GM15510 (cell line): ENCODE measurements around the gene BHMT.

Experiments used
- POLR2A ChIP-seq: IDR thresholded peaks from 3 replicates; pipeline ENCODE4 v1.6.1; 2011; ENCODE audit warnings: borderline replicate concordance; ENCODE audit not compliant: insufficient read length; ENCODE audit errors: extremely low read depth

The BHMT gene

DNA sequence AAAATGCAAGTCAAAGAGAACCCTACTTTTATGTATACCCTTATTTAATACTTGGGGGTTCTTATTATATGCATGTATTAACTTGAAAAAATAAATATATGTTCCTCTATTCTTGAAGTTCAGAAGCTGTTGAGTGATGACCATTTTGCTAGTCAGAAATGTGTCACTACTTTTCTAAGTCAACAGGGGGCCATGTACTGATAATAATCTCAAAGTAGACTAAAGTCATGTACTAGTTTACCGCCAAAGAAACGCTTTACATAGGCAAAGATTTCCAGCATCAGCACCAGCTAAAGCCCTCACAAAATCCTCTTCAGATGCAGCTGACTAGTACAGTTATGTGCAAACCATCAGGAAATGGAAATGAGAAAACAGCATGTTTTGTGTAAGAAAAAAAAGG lies 5.7 kb upstream of the BHMT start:
- TF ChIP-seq POLR2A = no peak

DNA sequence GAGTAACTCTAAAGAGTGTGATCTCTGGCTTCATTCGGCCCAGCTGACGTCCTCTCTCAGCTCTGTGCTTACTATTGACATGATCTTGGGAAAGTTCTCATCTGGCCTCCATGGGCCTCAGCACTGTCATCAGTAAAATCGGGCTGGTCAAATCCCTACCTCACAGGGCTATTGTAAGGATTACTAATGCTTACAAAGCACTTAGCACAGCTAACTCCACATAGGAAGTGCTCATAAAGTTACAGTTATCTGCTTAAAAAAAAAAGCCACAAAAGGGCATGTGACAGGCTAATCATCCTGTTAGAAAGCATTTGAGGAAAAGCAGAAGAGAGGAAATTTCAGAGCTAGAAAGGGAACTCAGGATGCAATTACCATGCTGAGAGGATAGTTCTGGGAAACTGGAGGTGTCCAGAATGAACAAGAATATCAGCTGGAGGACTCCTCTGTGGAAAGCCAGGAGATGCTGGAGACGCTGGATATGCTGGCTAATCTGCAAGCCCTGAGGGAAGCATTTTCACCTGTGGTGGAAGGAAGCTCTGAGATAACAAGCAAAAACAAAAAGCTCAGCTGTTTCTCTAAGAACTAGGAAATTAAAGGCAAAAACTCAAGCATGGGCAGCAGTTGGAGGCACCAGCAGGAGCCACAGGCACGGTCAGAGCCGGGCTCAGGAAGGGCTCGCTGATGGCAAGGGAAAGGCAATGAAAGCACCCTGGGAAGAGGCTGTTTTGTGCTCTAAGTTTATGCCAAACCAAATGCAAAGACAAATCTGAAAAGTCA lies 4.4 kb upstream of the BHMT start:
- no peak for TF ChIP-seq POLR2A

DNA sequence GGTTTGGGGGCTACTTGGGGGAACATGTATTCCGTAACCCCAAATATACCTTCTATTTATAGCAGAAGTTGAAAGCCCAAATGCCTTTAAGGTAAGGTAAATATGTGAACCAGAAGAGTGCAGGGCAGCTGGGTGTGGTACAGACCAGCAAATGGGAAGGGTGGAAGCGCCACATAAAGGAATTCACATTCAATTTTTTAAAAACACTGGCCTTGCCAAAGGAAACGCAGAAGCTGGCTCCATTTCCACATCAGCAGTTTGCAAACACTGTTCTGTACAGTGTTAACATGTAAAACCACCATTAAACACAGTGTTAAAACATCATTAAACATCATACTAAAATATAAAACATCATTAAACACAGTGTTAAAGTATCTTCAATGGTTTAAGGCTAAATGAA lies 3.5 kb upstream of the BHMT start:
- no peak for TF ChIP-seq POLR2A

DNA sequence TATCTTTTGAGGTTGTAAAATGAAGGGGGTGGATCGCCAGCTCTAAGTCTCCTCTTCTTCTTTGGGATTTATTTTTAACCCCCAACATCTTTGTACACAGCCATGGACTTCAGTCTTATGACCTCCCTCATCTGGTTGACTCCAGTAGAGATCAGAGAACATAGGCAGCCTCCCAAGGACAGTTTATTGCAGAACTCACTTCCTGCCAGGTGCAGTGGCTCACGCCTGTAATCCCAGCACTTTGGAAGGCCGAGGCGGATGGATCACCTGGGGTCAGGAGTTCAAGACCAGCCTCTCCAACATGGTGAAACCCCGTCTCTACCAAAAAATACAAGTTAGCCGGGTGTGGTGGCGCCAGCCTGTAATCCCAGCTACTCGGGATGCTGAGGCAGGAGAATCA lies 2.8 kb upstream of the BHMT start:
- no peak for TF ChIP-seq POLR2A

DNA sequence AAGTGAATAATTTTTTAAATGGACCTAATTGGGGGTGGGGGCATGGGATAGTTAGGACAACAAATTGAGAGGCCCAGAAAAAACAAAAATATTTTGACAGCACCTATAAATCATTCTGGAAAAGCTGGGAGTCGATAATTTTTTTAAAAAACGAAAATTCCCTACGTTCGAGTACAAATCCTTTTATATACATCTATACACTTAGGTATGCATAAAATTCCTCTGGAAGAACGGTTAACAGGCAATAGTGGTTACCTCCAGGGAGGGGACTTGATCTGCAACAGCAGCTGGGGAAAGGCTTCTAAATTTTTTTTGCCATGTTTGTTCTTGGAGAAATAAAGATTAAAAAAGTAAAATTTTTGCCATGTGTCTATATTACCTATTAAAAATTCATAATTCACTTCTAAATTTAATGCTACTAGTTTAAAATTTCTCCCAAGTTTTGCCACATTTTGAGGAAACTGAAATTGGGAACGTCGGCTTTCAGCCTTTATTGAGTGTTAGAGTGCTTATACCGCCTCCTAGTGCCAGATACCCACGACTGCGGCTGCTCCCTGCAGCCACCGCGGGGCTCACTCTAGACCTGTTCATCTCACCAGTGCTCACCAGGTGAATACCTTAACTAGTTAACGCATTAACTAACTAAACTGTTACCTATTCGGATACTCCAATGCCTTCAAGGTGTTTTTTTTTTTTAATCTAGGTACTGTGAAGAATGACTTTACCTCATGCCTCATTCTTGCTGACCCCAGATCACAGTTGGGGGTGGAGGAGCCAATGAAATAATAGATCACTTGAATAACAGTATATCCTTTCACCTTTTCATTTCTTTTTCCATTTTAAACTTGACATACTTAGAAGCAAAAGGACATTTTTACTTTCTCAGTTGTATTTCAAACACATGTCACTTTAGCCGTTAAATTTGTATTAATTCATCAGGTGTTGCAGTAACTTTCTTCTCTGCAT lies 1.8 kb upstream of the BHMT start:
- TF ChIP-seq POLR2A = no peak

DNA sequence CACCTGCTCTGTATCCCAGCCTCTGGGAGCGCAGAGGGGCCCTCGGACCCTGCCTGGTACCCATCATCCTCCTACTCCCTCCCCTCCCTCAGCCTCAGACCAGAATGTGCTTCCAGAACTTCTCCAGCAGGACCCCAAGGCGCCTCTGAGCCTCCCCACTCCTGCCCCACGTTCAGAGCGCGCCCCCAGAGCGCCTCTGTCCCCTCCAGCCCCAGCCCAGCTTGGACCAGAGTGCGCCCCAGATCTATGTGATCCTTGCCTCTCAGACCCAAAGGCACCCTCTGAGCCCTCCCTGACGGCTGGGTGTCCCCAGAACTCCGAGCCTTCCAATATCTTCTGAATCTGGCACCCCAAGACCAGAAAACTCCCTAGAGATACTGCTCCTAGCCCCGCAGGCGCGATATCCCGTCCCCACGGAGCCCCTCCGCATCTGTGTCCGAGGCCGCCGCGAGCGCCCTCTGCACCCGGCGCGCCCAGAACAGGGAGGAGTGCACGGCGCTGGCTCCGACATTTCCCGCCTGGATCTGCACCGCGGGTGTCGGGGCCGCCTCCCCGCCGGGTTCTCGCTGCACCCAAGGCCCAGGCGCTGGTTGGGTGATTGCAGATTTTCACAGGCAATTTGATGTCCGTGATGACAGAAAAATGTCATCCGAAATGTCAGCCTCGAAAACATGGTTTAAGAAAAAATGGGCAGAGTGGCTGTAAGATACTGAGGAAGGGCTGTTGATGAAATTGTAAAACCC lies 522 bp downstream of the BHMT start:
- no peak for TF ChIP-seq POLR2A

DNA sequence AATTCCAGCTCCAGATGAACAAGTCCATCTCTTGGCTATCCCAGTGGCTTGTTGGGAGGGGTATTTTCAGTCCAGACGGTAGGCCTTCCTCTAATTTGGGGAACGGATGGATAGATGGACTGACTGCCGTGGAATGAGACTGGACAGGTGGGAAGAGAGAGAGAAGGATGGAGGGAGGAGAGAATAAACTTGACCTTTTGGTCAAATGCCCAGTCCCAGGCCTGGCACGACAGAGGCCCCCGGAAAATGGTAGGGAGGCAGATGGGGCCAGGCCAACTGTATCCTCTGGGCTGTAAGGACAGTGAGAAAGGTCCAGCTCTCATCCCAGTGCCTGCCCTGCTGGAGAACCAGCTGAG lies 1.1 kb downstream of the BHMT start:
- no peak for TF ChIP-seq POLR2A

DNA sequence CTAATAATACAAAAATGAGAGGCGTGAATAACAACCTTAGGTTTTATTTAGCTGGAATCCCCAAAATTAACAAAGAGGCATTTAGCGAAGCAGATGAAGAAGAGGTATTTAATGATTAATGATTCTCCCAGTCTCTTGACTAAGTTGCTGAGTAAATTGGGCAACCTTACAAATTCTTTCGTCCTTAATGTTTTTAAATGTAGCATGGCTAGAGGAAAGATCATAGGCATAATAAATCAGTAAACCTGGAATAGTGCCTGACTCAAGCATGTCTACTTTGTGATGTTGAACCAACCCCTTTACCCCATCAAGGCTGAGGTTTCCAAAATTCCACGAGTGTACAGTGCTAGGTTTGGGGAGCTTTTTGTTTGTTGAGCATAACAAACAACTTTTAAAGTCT lies 7.9 kb downstream of the BHMT start:
- TF ChIP-seq POLR2A = no peak

DNA sequence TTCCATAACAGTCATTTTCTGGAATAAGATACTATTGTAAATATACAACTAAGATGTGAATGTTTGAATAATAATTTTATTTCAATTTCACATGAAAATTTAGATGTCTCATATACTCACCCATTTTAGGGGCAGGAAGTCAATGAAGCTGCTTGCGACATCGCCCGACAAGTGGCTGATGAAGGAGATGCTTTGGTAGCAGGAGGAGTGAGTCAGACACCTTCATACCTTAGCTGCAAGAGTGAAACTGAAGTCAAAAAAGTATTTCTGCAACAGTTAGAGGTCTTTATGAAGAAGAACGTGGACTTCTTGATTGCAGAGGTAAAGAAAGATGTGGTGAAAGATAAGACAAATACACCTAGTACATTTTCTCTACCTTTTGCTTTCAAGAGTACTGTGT lies 8.6 kb downstream of the BHMT start:
- TF ChIP-seq POLR2A = no peak

DNA sequence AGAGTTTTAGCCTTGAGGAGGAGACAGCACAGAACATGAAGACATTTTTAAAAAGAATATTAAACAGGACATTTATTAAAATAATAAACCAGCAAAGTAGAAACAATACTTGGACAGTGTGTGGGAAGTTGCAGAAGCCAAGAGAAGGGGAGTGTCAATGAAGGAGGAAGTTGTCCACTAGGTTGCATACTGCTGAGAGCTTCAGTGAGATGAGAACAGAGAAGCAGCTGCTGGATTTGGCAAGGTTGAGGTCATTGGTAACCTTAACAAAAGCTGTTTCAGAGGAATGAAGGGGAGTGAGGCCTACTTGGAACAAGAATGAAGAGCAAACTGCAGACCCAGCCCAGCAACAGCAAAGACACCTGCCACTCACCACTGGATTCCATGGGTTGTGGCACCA lies 11.4 kb downstream of the BHMT start:
- no peak for TF ChIP-seq POLR2A

DNA sequence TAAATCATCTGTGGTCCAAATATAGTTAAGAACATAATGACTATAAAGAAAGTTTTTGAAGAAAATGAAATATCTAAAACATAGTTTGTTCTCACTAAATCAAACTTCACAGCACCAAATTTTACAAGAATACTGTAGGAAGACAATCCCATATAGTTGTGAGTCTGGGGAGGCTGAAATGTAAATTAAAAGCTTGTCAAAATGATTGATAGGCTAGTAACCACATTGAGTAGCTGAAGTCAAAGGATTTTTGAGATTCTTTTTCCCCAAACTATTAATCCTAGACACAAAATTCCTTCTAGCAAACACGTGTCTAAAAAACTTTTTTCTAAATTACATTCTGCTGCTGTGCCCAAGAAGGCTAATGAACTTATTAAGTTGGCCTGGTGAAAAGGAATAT lies 13.0 kb downstream of the BHMT start:
- no peak for TF ChIP-seq POLR2A

DNA sequence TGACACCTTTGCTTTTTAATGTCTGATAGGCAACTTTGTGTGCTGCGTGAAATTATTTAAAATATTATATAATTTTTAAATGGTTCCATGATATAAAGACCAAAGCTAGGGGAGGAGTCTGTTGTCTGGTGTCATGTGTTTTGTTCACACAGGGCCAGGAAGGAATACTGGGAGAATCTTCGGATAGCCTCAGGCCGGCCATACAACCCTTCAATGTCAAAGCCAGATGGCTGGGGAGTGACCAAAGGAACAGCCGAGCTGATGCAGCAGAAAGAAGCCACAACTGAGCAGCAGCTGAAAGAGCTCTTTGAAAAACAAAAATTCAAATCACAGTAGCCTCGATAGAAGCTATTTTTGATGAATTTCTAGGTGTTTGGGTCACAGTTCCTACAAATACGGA lies 19.2 kb downstream of the BHMT start:
- TF ChIP-seq POLR2A = no peak

DNA sequence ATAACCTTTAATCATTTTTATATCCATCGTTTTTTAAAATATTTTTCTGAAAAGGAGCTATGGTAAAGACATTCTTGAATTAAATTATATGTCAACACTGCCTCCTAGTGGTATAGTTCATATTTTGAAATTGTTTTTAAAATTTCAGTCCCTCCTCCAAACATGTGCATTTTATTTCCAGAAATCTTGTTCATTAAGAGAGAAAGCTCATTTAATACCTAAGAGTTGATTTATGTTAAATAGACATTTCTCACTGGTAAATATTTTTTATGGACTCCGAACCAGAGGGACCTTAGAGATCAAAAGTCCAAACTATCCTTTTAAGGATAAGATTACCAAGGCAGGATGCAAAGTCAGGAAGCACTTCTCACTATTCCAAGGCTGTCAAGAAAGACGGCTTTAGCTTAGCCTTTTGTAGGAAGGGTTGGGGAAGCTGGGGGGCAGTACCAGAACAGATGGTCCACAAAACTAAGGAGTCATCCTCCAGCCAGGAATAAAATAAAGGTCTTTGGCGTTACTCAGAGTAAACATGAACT lies 21.6 kb downstream of the BHMT start:
- TF ChIP-seq POLR2A = no peak

DNA sequence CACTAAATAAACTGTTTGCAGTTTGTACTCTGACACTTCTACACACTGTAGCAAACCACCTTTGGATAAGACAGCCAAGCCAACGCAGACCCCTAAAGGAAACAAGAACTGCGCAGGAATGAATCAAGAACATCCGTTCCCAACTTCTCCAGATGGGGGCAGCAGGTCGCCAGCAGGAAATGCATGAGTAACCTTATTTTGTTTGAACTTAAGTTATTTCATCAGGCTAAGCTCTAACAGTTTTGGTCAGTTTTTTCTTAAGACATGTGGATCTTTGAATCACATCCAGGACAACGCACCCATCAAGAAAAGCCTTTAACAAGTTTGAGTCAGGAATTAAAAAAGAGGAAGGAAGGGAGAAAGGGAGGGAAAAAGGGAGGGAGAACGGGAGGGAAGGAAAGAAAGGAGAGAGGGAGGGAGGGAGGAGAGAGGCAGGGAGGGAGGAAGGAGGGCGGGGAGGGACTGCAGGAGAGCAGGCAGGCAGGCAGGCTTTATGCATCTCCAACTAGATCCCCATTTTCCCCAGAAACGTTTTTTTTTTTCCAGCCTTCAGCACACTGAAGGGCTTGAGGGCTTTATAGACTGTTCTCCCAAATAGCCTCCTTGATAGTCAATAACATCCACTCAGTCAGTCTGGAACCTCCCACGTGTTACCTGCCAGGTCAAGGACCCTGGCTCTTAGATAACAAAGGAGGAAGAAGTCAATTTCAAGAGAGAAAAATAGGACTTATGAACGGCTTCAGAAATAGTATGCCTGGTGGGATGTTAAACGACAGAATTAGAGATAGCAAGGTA lies 22.2 kb downstream of the BHMT start:
- TF ChIP-seq POLR2A = no peak
